Measurements from ENCODE around the gene OXSM. TPM values are rescaled to one million over a fixed set of nuclear protein-coding genes. Genes with fewer than 3 reads are reported as not detected.

The OXSM gene
- polyA plus RNA-seq, 4 donors, result 19.5 to 22.2 (median 21.0) TPM

DNA sequence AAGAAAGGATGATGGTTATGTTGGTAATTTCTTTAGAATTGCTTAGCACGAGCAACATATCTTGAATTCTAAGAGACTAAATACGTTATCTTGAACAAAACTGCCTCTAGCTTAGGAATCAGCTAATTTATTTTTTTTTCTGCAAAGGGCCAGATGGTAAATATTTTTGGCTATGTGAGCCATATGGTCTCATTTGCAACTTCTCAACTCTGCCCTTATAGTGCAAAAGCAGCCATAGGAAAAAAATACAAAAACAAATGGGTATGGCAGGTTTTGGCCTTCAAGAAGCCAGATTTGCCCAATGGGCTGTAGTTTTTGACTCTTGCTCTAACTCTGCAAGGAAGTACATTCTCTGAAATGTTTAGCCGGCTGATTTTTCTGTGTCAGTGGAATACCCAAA lies 11.9 kb downstream of the OXSM start:
- no peak for DNase-seq (ENCODE audit: low read depth in 4 of 4, low spot score in 3 of 4)

DNA sequence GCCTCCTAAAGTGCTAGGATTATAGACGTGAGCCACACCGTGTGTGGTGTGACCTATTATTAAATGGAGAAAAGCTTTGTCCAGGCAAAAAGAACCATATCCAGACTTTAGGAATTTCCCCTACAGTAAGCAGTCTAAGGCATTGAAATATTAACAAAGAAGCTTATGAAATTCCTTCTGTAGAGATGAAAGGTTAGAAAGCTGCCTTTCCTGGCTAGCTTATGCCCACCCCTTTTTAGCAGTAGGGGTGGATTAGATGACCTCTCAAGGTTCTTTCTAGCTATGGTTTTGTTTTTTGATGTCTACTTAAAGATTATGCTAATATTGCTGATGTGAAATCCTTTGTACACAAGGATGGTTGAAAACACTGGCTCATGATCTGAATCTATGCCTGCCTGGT lies 13.9 kb downstream of the OXSM start:
- DNase-seq (ENCODE audit: low read depth in 4 of 4, low spot score in 3 of 4), result no peak

- DNase-seq (ENCODE audit: low read depth in 4 of 4, low spot score in 3 of 4), result no peak
Observed at GRCh38 chr3:25804676-25805075, 14.8 kb downstream of the OXSM start.

- no peak for DNase-seq (ENCODE audit: low read depth in 4 of 4, low spot score in 3 of 4)
Observed at GRCh38 chr3:25812644-25813043, 22.8 kb downstream of the OXSM start.

DNA sequence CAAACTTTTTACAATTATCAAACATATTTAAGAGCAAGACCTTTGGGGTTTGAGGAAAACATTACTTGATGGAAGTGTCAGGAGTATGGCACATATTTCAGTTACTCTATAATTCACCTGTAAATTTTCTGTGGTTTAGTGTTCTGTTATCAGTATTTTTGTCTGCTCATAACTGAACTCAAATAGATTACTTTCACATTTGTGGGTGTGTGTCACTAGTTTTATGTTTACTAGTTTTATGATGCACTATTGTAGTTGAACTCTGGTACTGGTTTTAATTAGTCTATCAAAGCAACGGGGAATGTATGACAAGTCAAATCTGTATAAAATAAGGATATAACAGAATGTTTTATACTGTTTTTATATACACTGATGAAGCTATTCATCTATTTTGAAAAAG lies 27.2 kb downstream of the OXSM start:
- no peak for DNase-seq (ENCODE audit: low read depth in 4 of 4, low spot score in 3 of 4)

DNA sequence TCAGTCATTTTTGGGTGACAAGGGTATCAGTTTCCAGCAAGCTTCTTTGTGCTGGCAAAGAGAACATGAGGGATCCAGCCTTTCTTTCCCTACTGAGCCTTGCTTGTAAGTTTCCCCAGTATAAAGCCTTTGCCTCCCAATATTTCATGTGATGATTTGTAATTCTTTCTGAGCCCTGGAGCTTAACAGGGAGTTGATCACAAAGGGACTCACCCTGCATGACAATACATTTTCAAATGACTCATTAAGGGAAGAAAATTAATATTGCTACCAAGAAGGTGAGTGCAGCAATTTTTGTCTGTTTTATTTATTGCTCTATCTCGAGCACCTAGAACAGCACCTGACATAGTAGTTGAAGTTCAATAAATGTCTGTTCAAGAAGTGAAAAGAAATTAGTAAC lies 27.7 kb downstream of the OXSM start:
- no peak for DNase-seq (ENCODE audit: low read depth in 4 of 4, low spot score in 3 of 4)

DNA sequence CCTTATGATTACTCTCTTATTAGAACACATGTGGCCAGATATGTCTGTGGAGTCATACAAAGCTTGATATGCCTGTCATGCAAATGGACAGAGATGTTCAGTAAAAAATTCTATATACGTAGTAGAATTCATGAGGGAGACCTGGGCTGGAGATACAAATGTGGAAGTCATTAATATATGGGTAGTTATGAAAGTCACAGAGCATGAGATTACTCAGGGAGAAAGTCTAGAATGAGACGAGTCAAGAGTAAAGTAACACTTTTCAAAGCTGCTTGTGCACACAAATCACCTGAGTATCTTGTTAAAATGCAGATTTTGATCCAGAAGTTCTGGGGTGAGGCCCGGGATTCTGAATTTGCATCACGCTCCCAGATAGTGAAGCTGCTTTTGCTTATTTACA lies 28.4 kb downstream of the OXSM start:
- DNase-seq (ENCODE audit: low read depth in 4 of 4, low spot score in 3 of 4), result no peak

- DNase-seq (ENCODE audit: low read depth in 4 of 4, low spot score in 3 of 4), result peak in 1 of 4 donors; percentile 5
Observed at GRCh38 chr3:25820366-25820765, 30.5 kb downstream of the OXSM start.

DNA sequence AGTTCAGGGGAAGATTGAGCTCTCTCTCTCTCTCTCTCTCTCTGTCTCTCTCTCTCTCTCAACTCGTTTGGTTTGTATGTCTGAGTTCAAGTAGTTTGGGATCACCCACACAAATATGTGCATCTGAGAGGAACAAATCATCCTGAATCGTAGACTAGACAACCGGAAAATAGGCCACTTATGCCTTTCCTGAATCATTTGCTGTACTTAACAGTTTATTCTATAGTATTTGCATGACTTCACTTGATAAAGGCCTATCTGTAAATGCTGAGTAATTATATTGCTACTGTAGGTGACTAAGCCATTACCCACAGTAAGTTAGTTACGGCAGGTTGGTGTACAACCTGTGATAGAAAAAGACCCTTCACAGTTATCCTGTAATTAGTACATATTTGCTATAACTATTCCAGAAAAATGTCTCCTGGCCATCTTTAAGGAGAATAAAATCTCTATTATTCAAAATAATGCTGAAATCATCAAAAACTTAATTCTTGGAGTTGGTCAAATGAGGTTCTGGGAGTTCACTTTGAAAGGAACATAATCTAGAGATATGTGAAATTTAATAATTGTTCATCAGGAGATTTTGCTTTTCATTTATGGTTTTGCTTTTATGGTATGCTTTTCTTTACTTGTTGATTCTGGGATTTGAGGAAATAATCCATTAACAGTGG lies 31.1 kb downstream of the OXSM start:
- no peak for DNase-seq (ENCODE audit: low read depth in 4 of 4, low spot score in 3 of 4)

DNA sequence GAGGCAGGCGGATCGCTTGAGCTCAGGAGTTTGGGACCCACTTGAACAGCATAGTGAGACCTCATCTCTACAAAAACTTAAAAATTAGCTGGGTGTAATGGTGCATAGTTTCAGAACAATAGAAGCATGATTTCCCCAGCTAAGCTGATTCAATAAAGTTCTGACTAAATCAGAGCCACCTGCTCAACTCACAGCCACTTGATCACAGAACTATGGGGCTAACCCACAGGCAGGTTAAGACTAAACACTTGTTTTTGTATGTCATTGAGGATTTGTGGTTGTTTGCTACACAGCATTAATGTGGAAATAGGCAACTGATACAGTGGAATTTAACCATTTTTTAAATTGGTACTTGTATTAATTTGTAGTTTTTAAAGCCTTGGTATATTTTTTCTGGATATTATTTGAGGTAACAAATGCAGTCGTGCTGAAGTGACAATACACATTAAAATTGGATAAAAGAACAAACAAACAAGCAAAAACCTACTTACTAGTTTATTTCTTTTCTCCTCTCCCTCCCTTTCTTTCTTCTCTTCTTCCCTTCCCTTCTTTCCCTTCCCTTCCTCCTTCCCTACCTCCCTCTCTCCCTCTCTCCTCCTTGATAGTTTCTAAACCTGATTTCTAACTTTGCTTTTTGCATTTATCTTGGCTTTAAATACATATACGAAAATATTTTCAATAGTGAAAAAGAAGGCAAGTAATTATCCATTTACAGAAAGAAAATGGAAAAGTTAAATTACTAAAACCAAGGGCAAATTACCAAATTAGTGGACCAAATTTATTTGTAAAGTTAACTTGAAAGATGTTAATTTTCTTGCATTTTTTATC lies 32.1 kb downstream of the OXSM start:
- no peak for DNase-seq (ENCODE audit: low read depth in 4 of 4, low spot score in 3 of 4)

GRCh38 chr3:25823314-25823713 lies 33.4 kb downstream of the OXSM start:
- DNase-seq (ENCODE audit: low read depth in 4 of 4, low spot score in 3 of 4), result no peak

DNA sequence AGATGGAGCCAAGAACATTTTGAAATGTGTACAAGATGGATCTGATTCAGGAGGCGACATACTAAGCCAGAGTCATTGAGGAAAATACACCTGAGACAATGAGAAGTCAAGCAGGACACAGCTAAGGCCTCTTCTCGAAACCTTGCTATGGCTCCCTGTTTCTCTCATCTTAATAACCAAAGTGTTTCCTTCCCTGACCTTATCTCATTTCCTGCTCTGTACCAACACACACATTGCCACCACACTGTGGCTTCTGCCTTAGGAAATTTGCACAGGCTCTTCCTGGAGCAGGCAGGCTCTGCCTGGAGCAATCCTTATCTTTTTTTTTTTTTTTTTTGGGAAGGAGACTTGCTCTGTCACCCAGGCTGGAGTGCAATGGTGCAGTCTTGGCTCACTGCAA lies 36.6 kb downstream of the OXSM start:
- no peak for DNase-seq (ENCODE audit: low read depth in 4 of 4, low spot score in 3 of 4)

DNA sequence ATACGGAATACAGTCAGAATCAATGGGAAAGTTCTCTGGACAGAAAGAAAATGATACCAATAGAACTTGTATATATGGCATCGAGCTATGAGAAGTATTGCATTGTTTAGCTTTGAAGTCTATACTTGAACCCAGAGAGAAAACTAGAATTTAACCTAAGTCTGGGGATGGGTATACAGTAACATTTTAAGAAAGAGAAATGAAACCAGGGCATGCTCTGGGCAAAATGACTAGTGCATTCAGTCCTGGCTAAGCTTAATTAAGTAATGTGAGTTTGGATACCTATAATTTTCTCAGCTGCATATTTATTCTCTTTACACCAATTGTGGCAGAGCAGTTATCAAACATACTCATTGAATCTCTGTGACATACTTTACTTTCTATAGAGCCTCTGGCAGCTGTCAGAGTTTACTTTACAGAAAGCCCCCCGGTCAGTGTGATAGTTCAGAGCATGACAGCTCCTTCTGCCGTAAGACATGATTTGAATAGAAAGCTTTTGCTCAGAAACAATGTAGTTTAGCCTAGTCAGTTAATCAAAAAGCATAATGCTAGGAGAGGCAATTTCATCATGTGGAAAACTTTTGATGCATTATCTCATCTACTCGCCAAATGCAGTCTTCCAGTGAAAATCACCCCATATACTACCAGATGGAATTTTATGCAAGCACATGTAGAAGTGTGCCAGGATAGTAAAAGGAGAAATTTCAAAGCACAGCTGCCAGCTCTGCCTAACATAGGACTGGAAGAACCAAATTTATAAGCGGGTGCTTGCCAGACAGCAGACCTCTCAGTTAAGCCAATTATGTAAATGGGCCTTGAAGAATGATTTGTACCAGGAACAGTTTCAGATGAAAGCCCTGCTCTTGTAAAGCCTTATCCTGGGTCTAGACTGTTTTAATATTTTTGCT lies 40.7 kb downstream of the OXSM start:
- DNase-seq (ENCODE audit: low read depth in 4 of 4, low spot score in 3 of 4), result no peak

- DNase-seq (ENCODE audit: low read depth in 4 of 4, low spot score in 3 of 4), result no peak
Observed at GRCh38 chr3:25831578-25831977, 41.7 kb downstream of the OXSM start.

- DNase-seq (ENCODE audit: low read depth in 4 of 4, low spot score in 3 of 4), result no peak
Observed at GRCh38 chr3:25834346-25834745, 44.5 kb downstream of the OXSM start.

GRCh38 chr3:25836579-25836978 lies 46.7 kb downstream of the OXSM start:
- DNase-seq (ENCODE audit: low read depth in 4 of 4, low spot score in 3 of 4), result no peak

- DNase-seq (ENCODE audit: low read depth in 4 of 4, low spot score in 3 of 4), result no peak
Observed at GRCh38 chr3:25837038-25837437, 47.1 kb downstream of the OXSM start.

DNA sequence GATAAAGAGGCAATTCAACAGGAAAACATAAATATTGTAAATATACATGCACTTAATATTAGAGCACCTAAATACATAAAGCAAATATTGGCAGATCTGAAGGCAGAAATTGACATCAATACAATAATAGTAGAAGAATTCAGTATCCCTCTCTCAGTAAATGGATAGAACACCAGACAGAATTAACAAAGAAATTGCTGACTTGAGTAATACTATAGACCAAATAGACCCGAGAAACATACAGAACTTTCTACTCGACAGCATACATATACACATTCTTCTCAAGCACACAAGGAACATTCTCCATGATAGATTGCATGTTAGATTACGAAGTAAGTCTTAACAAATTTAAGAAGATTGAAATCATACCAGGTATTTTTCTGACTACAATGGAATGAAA lies 50.2 kb downstream of the OXSM start:
- no peak for DNase-seq (ENCODE audit: low read depth in 4 of 4, low spot score in 3 of 4)

DNA sequence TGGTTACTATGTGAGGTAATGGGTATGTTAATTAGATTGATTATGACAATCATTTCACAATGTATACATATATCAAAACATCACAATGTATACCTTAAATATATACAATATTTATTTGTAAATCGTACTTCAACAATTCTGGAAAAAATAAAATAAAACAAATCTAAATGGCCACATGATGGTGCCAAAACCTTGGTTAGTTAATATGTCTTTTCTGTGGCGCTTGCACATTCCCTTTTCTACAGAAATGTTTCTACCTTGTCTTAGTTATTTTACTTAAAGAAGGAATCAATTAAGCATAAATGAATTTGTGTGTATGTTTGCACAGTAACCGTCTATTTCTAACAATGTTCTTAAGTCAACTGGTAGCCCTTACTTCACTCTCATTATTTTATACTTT lies 53.4 kb downstream of the OXSM start:
- no peak for DNase-seq (ENCODE audit: low read depth in 4 of 4, low spot score in 3 of 4)
